Ishikawa (cell line): Measurements from ENCODE around the gene INPP4A.

Experiments used
- CEBPB ChIP-seq: IDR thresholded peaks from 2 replicates; pipeline ENCODE4 v1.6.1; 2012
- CREB1 ChIP-seq: IDR thresholded peaks from 2 replicates; pipeline ENCODE4 v1.6.1; 2012; ENCODE audit warnings: low read depth
- EGR1 ChIP-seq: IDR thresholded peaks from 2 replicates; pipeline ENCODE4 v1.6.1; 2012
- EP300 ChIP-seq: IDR thresholded peaks from 2 replicates; pipeline ENCODE4 v1.6.1; 2012; ENCODE audit warnings: borderline replicate concordance
- FOXM1 ChIP-seq: IDR thresholded peaks from 2 replicates; pipeline ENCODE4 v1.6.1; 2012; ENCODE audit warnings: low read depth, borderline replicate concordance
- NFIC ChIP-seq: IDR thresholded peaks from 2 replicates; pipeline ENCODE4 v1.6.1; 2012
- RAD21 ChIP-seq: IDR thresholded peaks from 2 replicates; pipeline ENCODE4 v1.6.1; 2012; ENCODE audit warnings: low read depth
- TAF1 ChIP-seq: IDR thresholded peaks from 2 replicates; pipeline ENCODE4 v1.6.1; 2012; ENCODE audit warnings: low read depth, mild to moderate bottlenecking
- TCF12 ChIP-seq: IDR thresholded peaks from 2 replicates; pipeline ENCODE4 v1.6.1; 2012; ENCODE audit warnings: low read depth
- TEAD4 ChIP-seq: IDR thresholded peaks from 2 replicates; pipeline ENCODE4 v1.6.1; 2012
- YY1 ChIP-seq: IDR thresholded peaks from 2 replicates; pipeline ENCODE4 v1.6.1; 2012; ENCODE audit warnings: low read depth
- ZBTB7A ChIP-seq: IDR thresholded peaks from 2 replicates; pipeline ENCODE4 v1.6.1; 2012; ENCODE audit warnings: low read depth
- TF ChIP-seq, protein P1 (sequence below): IDR thresholded peaks from 2 replicates; pipeline ENCODE4 v1.6.1; 2012; ENCODE audit warnings: low read depth, mild to moderate bottlenecking
- TF ChIP-seq, protein P2 (sequence below): IDR thresholded peaks from 2 replicates; pipeline ENCODE4 v1.6.1; 2012
- TF ChIP-seq, protein P3 (sequence below): IDR thresholded peaks from 2 replicates; pipeline ENCODE4 v1.6.1; 2012

The INPP4A gene

DNA sequence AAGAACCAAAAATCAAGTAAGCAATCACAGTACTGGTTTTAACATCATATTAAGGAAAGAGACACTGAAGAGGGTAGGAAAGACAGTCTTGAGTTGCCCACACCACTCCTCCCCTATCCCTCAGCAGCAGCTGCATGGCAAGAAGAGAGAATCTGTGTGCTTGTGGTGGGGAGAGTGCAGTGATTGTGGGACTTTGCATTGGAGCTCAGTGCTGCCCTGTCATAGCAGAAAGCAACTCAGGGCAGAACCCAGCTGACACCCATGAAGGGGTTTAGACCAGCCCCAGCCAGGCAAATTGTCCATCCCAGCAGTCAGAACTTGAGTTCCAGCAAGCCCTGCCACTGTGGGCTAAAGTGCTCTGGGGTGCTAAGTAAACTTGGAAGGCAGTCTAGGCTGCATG, 40.8 kb upstream of the INPP4A start:
- TF ChIP-seq CEBPB (no peak), ZBTB7A (no peak), FOXM1 (no peak), TEAD4 (no peak), TCF12 (no peak), TAF1 (no peak), EGR1 (no peak), YY1 (no peak), RAD21 (no peak), EP300 (no peak), CREB1 (no peak), NFIC (no peak)
- TF ChIP-seq, protein P1, sequence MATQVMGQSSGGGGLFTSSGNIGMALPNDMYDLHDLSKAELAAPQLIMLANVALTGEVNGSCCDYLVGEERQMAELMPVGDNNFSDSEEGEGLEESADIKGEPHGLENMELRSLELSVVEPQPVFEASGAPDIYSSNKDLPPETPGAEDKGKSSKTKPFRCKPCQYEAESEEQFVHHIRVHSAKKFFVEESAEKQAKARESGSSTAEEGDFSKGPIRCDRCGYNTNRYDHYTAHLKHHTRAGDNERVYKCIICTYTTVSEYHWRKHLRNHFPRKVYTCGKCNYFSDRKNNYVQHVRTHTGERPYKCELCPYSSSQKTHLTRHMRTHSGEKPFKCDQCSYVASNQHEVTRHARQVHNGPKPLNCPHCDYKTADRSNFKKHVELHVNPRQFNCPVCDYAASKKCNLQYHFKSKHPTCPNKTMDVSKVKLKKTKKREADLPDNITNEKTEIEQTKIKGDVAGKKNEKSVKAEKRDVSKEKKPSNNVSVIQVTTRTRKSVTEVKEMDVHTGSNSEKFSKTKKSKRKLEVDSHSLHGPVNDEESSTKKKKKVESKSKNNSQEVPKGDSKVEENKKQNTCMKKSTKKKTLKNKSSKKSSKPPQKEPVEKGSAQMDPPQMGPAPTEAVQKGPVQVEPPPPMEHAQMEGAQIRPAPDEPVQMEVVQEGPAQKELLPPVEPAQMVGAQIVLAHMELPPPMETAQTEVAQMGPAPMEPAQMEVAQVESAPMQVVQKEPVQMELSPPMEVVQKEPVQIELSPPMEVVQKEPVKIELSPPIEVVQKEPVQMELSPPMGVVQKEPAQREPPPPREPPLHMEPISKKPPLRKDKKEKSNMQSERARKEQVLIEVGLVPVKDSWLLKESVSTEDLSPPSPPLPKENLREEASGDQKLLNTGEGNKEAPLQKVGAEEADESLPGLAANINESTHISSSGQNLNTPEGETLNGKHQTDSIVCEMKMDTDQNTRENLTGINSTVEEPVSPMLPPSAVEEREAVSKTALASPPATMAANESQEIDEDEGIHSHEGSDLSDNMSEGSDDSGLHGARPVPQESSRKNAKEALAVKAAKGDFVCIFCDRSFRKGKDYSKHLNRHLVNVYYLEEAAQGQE: no peak
- TF ChIP-seq, protein P2, sequence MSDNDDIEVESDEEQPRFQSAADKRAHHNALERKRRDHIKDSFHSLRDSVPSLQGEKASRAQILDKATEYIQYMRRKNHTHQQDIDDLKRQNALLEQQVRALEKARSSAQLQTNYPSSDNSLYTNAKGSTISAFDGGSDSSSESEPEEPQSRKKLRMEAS: no peak
- TF ChIP-seq, protein P3, sequence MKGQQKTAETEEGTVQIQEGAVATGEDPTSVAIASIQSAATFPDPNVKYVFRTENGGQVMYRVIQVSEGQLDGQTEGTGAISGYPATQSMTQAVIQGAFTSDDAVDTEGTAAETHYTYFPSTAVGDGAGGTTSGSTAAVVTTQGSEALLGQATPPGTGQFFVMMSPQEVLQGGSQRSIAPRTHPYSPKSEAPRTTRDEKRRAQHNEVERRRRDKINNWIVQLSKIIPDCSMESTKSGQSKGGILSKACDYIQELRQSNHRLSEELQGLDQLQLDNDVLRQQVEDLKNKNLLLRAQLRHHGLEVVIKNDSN: no peak

DNA sequence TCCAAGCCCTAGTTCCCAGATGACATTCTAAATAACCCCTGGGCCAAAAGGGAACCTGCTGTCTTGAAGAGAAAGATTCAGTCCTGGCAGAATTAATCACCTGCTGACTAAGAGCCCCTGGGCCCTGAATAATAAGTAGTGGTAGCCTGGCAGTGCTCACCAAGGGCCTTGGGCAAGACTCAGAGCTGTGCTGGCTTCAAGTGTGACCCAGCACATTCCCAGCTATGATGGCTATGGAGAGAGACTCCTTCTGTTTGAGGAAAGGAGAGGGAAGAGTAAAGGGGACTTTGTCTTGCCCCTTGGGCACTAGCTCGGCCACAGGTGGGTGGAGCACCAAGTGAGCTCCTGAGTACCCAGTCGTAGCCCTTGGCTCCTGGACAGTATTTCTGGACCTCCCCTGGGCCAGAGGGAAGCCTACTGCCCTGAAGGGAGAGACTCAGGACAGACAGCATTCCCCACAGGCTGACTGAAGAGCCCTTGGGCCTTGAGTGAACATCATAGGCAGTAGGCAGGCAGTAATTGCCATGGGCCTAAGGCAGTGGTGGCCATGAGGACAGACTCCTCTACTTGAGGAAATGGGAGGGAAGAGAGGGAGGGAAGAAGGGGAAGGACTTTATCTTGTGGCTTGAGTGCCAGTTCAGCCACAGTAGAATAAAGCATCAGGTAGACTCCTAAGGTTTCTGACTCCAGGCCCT, 40.0 kb upstream of the INPP4A start:
- no peak for TF ChIP-seq TAF1
- TF ChIP-seq, protein P2: no peak
- no peak for TF ChIP-seq TEAD4

DNA sequence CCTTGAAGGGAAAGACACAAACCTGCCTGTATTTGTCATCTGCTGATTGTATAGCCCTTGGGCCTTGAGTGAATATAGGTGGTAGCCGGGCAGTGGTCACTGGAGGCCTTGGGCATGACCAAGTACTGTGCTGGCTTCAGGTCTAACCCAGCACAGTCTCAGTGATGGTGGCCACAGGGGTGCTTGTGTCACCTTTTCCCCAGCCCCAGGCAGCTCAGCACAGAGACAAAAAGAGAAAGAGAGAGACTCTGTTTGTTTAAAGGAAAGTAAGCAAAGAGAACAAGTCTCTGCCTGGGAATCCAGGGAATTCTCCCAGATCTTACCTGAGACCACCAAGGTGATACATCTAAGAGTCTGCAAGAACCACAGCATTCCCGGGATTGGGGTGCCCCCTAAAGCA, 39.4 kb upstream of the INPP4A start:
- TF ChIP-seq TEAD4 (no peak), EGR1 (no peak), FOXM1 (no peak), TCF12 (no peak), ZBTB7A (no peak), YY1 (no peak), NFIC (no peak), RAD21 (no peak), CREB1 (no peak), TAF1 (no peak), EP300 (no peak), CEBPB (no peak)
- TF ChIP-seq, protein P2: no peak
- TF ChIP-seq, protein P1: no peak
- TF ChIP-seq, protein P3: no peak

DNA sequence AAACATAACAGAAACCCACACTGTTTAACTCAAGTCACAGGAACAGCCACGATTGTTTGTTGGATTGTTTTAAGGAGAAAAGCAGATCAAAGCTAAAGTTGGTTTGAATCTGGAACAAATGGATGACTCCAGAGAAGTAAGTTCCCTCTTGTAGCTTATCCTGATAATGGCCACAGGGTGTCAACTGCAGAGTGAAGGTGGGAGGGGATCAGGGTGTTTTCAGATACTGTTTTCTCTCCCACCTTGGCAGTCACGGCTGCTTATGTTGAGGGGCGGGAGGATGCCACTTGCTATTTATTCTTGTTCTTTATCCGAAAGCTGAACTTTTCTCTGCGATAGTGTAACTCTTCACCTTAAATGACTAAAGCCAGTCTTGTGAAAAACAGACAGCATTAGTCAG, 36.5 kb upstream of the INPP4A start:
- TF ChIP-seq NFIC (no peak), RAD21 (no peak), TCF12 (no peak), CEBPB (no peak), FOXM1 (no peak), TAF1 (no peak), YY1 (no peak), ZBTB7A (no peak), EGR1 (no peak), CREB1 (no peak), TEAD4 (no peak), EP300 (no peak)
- TF ChIP-seq, protein P2: no peak
- TF ChIP-seq, protein P3: no peak
- TF ChIP-seq, protein P1: no peak
